AG09309 (cell line): ENCODE results near the gene SIM1.

ENCODE experiments used
- DNase-seq: peaks from one replicate; pipeline ENCODE4 v3.0.0-alpha.2; 2010; ENCODE audit warnings: low read depth
- H3K4me3 ChIP-seq: 2 replicates; pipeline ENCODE4 v1.5.1; 2011; ENCODE audit warnings: mild to moderate bottlenecking, low read depth, low read length, moderate library complexity; ENCODE audit not compliant: control insufficient read depth
- TF ChIP-seq, protein P1 (sequence below): IDR thresholded peaks from 2 replicates; pipeline ENCODE4 v1.5.1; 2011; ENCODE audit warnings: mild to moderate bottlenecking, low read depth, low read length, inconsistent platforms; ENCODE audit not compliant: insufficient read depth, control insufficient read depth; ENCODE audit errors: missing control alignments

SIM1 gene

DNA sequence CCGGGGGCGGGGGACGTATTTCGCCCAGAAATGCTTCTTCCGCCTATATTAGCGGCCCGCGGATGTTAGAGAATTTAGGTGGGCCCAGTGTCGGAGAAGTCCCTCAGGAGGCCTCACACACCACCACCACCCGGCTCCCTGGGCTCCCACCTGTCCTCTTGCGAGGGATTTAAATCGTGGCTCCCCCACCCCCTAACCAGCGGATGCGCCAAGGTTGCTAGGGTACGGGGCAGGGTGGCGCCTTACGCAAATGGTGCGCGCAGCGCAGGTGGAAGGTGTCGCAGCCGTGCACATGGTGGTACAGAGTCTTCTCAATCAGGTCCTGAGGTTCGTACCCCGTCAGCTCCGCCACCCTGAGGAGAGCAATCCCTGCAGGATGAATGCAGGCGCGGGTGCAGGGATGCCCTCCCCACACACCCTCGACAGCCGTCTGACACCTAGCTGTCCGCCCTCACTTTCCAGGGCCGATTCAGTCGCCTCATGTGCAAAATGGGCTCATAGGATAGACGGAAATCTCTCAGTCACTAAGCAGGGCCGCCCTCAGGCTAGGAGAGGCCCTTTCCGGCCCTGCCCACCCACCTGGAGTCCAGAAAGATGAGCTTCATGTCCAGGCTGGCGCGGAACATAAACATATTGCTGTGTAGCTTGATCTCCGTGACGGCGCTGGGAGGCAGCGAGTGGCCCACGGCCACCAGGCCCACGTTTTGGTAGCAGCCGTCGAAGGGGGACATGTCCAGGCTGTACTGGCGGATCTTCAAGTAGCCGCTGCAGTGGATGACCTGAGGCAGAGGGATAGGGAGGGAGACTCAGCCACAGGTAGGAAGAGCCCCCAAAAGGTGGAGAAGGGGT, 16.6 kb downstream of the SIM1 start:
- DNase-seq = no peak
- TF ChIP-seq, protein P1, sequence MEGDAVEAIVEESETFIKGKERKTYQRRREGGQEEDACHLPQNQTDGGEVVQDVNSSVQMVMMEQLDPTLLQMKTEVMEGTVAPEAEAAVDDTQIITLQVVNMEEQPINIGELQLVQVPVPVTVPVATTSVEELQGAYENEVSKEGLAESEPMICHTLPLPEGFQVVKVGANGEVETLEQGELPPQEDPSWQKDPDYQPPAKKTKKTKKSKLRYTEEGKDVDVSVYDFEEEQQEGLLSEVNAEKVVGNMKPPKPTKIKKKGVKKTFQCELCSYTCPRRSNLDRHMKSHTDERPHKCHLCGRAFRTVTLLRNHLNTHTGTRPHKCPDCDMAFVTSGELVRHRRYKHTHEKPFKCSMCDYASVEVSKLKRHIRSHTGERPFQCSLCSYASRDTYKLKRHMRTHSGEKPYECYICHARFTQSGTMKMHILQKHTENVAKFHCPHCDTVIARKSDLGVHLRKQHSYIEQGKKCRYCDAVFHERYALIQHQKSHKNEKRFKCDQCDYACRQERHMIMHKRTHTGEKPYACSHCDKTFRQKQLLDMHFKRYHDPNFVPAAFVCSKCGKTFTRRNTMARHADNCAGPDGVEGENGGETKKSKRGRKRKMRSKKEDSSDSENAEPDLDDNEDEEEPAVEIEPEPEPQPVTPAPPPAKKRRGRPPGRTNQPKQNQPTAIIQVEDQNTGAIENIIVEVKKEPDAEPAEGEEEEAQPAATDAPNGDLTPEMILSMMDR = no peak
- no peak overlapping the region for H3K4me3 ChIP-seq

DNA sequence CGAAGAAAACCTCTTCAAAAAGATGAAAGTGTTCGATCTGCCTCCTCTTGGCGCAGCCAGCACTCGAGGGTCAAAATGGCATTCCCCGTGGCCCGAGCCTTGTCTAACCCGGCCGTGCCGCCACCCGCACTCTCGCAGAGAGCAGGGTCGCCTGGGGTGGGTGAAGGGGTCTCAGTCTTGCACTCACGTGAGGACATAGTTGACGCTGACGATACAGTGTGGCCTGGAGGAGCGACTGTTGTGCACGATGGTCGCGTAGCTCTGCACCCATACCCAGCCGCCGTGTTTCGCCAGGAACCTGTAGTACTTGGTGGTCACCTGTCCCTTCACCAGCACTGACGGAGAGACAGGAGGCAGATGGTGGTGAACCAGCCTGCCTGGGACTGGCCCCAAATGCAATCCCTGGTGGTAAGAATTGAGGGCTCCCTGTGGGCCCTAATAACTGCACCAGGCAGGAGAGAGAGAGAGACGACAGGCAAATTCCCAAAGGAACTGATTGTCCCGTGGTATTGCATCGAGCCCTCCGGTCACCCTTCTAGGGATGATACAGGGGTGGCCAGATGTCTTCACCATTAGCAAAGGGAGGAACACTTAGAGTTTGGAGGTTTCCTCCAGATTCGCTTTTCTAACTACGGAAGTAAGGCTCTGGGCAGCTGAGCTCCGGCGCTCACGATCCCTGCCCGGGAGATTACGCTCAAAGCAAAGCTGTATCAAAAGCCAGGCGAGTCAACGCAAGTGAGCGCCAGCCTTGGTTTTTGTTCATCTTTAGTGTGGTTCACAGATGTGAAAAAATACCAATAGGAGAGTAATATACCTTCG, 17.4 kb downstream of the SIM1 start:
- DNase-seq = no peak
- TF ChIP-seq, protein P1 = no peak
- no peak overlapping the region for H3K4me3 ChIP-seq

DNA sequence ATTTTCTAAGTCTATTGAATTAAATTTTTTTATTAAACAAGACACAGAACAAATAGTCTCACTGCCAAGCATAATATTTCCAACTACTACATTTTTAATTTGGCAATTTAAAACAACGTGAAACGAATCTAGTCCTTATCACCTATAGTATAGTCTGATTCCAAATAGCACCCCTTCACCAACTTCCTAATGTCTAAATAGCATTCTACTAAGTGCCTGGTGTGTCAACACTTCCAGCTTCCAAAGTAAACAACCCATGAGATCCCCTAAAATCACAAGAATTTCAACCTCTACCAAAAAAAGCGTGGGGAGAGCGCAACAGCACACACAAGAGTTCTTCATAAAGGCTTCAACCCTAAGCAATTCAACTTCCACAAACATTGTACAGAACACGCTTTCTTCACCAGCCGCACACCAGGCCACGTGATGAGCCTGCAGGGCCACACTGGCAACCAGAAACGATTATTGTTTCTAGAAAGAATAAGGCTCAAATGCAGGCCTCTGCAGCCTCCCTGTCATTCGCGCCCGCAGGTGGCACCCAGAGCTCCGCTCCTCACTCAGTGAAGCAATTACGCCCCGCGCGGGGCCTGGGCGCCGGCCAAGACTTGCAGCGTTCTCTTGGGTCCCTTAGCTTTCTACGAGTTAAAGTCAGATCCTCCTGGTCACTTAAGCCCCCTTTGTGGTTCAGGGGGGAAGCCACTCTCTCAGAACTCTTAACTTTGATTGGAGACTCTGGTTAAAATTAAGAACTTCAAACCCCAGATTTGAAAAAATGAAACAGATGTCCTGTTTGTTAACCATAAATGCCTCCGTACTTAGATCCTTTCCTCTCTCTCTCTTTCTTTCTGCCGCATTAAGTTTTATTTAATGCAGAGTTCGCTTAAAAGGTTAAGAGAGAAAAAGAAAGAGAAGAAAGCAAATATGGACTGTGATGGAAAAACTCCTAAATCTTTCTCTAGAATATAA, 18.3 kb downstream of the SIM1 start:
- no peak for DNase-seq
- TF ChIP-seq, protein P1 = no peak
- no peak overlapping the region for H3K4me3 ChIP-seq

DNA sequence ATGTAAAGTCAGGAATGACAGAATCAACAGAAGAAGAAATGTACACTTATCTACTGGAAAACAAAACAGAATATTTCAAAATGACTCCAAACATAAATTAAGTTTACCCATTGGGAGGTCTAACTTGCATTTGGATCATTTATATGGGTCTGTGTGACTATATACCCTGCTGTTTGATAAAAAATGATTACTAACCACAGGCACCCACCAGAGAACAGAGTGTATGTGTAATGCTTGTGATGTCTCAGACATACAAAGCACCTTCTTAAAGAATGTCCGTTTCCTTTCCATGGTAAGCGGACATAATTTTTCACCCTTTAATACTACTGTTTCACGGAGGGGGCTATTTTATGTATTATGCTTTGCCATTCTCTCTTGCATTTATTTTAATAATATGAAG, 19.2 kb downstream of the SIM1 start:
- TF ChIP-seq, protein P1 = no peak
- no peak overlapping the region for H3K4me3 ChIP-seq
- no peak for DNase-seq

DNA sequence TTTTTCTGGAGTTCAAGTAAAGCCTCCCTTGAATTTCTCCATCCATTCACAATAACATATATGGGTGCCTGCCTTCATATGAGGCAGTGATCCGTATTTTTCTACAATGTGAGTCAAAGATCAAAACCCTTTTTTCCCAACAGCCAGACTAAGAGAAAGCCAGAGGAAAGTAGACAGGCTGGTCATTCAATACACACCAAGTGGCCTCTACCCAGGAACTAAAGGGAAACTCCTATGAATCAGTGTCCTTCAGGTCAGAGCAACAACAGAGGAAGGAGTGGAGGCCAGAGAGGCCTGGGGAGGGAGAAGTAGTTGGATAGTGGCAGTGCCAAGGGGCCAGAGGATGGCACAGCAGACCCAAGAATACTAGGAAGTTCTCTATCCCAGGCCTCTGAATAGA, 23.8 kb downstream of the SIM1 start:
- H3K4me3 ChIP-seq = no peak overlapping the region
- no peak for DNase-seq
- TF ChIP-seq, protein P1 = no peak

DNA sequence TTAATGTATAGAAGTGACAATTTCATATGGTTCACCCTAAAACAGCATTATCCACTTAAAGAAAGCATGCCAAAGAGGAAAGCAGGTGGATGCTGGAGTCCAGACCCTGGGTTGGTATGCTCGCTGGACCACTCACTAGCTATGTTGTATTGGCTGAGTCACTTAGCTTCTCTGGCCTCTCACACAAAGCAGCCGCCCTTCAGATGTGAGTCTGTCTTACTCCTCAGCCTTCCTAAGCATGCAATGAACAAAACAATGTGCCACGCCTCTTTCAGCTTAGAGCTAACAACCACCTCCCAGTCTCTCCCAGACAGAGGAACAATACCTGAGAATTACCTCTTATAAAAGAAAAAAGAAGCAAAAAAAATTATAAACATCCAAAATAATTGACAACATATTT, 29.4 kb downstream of the SIM1 start:
- TF ChIP-seq, protein P1 = no peak
- no peak overlapping the region for H3K4me3 ChIP-seq
- DNase-seq = no peak
